Vagina (tissue), 2 donors: Measurements from ENCODE around the gene ALDH4A1.

Experiments
- POLR2A ChIP-seq, 2 donors: fragments of 450-650 bp; IDR thresholded peaks; one replicate each; pipeline ENCODE4 v1.6.1; 2017; ENCODE audit warnings: antibody characterized with exemption in 2 of 2, mild to moderate bottlenecking in 2 of 2, moderate library complexity in 2 of 2
- TF ChIP-seq, protein P1 (sequence below), 3 experiments: fragments of 450-650 bp in 2 of 3; fragments of 200-600 bp in 1 of 3; sonication (generic) in 1 of 3; IDR thresholded peaks; one replicate each; pipeline ENCODE4 v1.5.1; 2017 to 2019; ENCODE audit warnings: antibody characterized with exemption in 3 of 3, mild to moderate bottlenecking in 2 of 3, moderate library complexity in 2 of 3

DNA sequence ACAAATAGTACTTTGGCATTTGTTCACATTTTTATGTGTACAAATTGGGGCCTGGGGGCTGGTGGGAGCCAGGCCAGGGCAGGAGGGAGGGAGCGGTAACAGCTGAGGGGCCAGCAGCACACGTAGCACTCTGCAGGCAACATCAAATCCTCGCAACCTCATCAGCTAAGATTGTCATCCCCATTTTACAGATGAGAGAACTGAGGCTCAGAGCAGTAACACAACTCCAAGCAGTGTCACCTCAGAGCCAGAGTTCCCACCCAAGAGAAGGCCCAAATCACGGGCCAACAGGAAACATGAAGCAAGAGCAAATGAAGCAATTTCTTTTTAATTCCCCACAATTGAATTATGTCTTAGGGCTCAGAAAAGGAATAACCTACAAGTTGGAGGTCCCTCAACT, 40.0 kb upstream of the ALDH4A1 start:
- TF ChIP-seq, protein P1, sequence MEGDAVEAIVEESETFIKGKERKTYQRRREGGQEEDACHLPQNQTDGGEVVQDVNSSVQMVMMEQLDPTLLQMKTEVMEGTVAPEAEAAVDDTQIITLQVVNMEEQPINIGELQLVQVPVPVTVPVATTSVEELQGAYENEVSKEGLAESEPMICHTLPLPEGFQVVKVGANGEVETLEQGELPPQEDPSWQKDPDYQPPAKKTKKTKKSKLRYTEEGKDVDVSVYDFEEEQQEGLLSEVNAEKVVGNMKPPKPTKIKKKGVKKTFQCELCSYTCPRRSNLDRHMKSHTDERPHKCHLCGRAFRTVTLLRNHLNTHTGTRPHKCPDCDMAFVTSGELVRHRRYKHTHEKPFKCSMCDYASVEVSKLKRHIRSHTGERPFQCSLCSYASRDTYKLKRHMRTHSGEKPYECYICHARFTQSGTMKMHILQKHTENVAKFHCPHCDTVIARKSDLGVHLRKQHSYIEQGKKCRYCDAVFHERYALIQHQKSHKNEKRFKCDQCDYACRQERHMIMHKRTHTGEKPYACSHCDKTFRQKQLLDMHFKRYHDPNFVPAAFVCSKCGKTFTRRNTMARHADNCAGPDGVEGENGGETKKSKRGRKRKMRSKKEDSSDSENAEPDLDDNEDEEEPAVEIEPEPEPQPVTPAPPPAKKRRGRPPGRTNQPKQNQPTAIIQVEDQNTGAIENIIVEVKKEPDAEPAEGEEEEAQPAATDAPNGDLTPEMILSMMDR (IDR thresholded peaks at IDR 0.05) = no peak
- TF ChIP-seq POLR2A (IDR thresholded peaks at IDR 0.05) = no peak
